ENCODE data around the gene TMPRSS6.

DNA sequence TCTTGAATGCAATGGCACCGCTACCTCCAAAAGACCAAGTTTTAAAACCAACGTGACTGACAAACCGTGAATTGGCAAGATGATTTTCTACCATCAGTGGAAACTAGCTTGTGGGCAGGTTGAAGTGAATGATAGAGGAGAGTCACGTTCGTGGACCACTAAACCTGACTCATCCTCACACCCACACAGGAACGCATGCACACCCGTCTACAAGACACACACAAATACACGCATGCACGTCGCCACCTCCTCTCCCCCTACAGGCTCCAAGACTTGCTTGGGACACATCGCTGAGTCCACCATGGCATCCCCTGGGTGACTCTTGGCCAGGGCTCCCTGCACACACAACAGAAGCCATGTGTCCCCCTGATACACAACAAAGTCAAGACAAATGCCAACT lies 14.4 kb downstream of the TMPRSS6 start:
- TF ChIP-seq, protein P1, sequence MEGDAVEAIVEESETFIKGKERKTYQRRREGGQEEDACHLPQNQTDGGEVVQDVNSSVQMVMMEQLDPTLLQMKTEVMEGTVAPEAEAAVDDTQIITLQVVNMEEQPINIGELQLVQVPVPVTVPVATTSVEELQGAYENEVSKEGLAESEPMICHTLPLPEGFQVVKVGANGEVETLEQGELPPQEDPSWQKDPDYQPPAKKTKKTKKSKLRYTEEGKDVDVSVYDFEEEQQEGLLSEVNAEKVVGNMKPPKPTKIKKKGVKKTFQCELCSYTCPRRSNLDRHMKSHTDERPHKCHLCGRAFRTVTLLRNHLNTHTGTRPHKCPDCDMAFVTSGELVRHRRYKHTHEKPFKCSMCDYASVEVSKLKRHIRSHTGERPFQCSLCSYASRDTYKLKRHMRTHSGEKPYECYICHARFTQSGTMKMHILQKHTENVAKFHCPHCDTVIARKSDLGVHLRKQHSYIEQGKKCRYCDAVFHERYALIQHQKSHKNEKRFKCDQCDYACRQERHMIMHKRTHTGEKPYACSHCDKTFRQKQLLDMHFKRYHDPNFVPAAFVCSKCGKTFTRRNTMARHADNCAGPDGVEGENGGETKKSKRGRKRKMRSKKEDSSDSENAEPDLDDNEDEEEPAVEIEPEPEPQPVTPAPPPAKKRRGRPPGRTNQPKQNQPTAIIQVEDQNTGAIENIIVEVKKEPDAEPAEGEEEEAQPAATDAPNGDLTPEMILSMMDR (IDR thresholded peaks at IDR 0.05), result no peak
- TF ChIP-seq POLR2A (IDR thresholded peaks at IDR 0.05), result no peak

All from testis (tissue), 2 donors.